T-helper 1 cell treated with Interleukin-12 subunit alpha and Interleukin-12 subunit beta and Interleukin-4 antibody, amounts not matched to agents 30 ng/mL and 1 ng/mL, for 36 hours (primary cell): Measurements from ENCODE around the gene NIFK. TPM values are rescaled to one million over a fixed set of nuclear protein-coding genes. Genes with fewer than 3 reads are reported as not detected.
"Not testable (repeated sequence)": the region's sequence is repeated elsewhere in the genome, so short reads cannot be mapped to it uniquely, and the experiment has no call there.

Source experiments
- intact Hi-C: fragments of 100-400 bp; cut with micrococcal nuclease; formaldehyde crosslinking; loops from one replicate; pipeline ENCODE4 v1.15.1; 2024
- total RNA-seq: library from RNA; stranded (reverse); gene quantifications from 2 replicates; pipeline ENCODE4 v1.2.3, GENCODE V29; 2022

NIFK gene
- total RNA-seq, 1 donor from 2014 or later = 78.7 TPM

GRCh38 chr2:121735518-121736074, 1.1 kb downstream of the NIFK start:
- intact Hi-C loops = loop anchor here (1.0 to 5.0 kb wide), 10 partner anchors 17 to 1977 kb away; partner anchors contain the start of genes CLASP1, EPB41L5, PTPN4 and RNU4ATAC

- intact Hi-C loops = not testable (repeated sequence)
Observed at GRCh38 chr2:121734544-121734943, 2.1 kb downstream of the NIFK start.

GRCh38 chr2:121731366-121731765, 5.3 kb downstream of the NIFK start:
- intact Hi-C loops = no loop called here

GRCh38 chr2:121727950-121728349, 8.7 kb downstream of the NIFK start:
- intact Hi-C loops = no loop called here

- intact Hi-C loops = no loop called here
Observed at GRCh38 chr2:121727332-121727731, 9.3 kb downstream of the NIFK start.

GRCh38 chr2:121723316-121723715, 13.4 kb downstream of the NIFK start:
- intact Hi-C loops = no loop called here

GRCh38 chr2:121722479-121722878, 14.2 kb downstream of the NIFK start:
- intact Hi-C loops = no loop called here

GRCh38 chr2:121721926-121722325, 14.7 kb downstream of the NIFK start:
- intact Hi-C loops = no loop called here

GRCh38 chr2:121717529-121717928, 19.1 kb downstream of the NIFK start:
- intact Hi-C loops = no loop called here

GRCh38 chr2:121716126-121716525, 20.5 kb downstream of the NIFK start:
- intact Hi-C loops = no loop called here

GRCh38 chr2:121711481-121711880, 25.2 kb downstream of the NIFK start:
- intact Hi-C loops = not testable (repeated sequence)

- intact Hi-C loops = no loop called here
Observed at GRCh38 chr2:121710470-121711170, 26.1 kb downstream of the NIFK start.

GRCh38 chr2:121709776-121710469, 26.8 kb downstream of the NIFK start:
- intact Hi-C loops = no loop called here

GRCh38 chr2:121707920-121708361, 28.7 kb downstream of the NIFK start:
- intact Hi-C loops = no loop called here

GRCh38 chr2:121707344-121707919, 29.2 kb downstream of the NIFK start:
- intact Hi-C loops = no loop called here

GRCh38 chr2:121705958-121706357, 30.7 kb downstream of the NIFK start:
- intact Hi-C loops = no loop called here

GRCh38 chr2:121705390-121705789, 31.3 kb downstream of the NIFK start:
- intact Hi-C loops = no loop called here

GRCh38 chr2:121701761-121702160, 34.9 kb downstream of the NIFK start:
- intact Hi-C loops = not testable (repeated sequence)

- intact Hi-C loops = loop anchor here (1.0 to 5.0 kb wide), 7 partner anchors 19 to 168 kb away; partner anchors contain the start of genes CLASP1, NIFK and TSN
Observed at GRCh38 chr2:121699421-121700333, 37.0 kb downstream of the NIFK start.

- intact Hi-C loops = loop anchor here (5.0 kb wide), 1 partner anchor 101 kb away; no protein-coding TSS in a partner anchor
Observed at GRCh38 chr2:121698318-121698930, 38.3 kb downstream of the NIFK start.
